PC-3 (cell line): Measurements from ENCODE around the gene ZRANB2. TPM values are rescaled to one million over a fixed set of nuclear protein-coding genes. Genes with fewer than 3 reads are reported as not detected.

Experiments used
- ATAC-seq: fragments of 200-7000 bp; cut with Tn5 transposase; 2 replicates; pipeline ENCODE4 v1.9.1; 2020; ENCODE audit warnings: mild to moderate bottlenecking, moderate library complexity
- BruUV-seq: library from RNA; stranded (reverse); fragments of 400-500 nt; replicated peaks from 2 replicates; lab custom pipeline; 2021; lab: Mats Ljungman, UMichigan
- CTCF ChIA-PET: fragments of 300-600 bp; sonication (Branson Sonifier 250); formaldehyde crosslinking; loops from one replicate; lab custom pipeline; 2022; ENCODE audit warnings: antibody characterized with exemption; lab: Charles Lee
- POLR2A ChIA-PET: fragments of 300-600 bp; sonication (Branson Sonifier 250); formaldehyde crosslinking; loops from one replicate; lab custom pipeline; 2022; ENCODE audit warnings: antibody characterized with exemption; ENCODE audit not compliant: unreplicated experiment; lab: Charles Lee
- DNase-seq: peaks from one replicate; pipeline ENCODE4 v3.0.0-alpha.2; 2015
- H2AFZ ChIP-seq: fragments of 300-600 bp; sonication (generic); 2 replicates; pipeline ENCODE4 v1.6.0; 2016; ENCODE audit warnings: antibody characterized with exemption, low read length
- H3F3A ChIP-seq: fragments of 300-600 bp; sonication (generic); one replicate; pipeline ENCODE4 v1.6.0; 2017; ENCODE audit warnings: antibody characterized with exemption, low read length, control low read depth, mild to moderate bottlenecking; ENCODE audit not compliant: unreplicated experiment
- H3K27ac ChIP-seq: fragments of 300-600 bp; sonication (generic); 2 replicates; pipeline ENCODE4 v1.5.1; 2016; ENCODE audit warnings: mild to moderate bottlenecking, low read length
- H3K27me3 ChIP-seq: fragments of 300-600 bp; sonication (generic); 2 replicates; pipeline ENCODE4 v1.6.1; 2016; ENCODE audit warnings: low read length, mixed read lengths
- H3K36me3 ChIP-seq: fragments of 300-600 bp; sonication (generic); 2 replicates; pipeline ENCODE4 v1.6.1; 2016; ENCODE audit warnings: low read depth, mixed run types, low read length, mixed read lengths
- H3K4me1 ChIP-seq: fragments of 300-600 bp; sonication (generic); 2 replicates; pipeline ENCODE4 v1.5.1; 2016; ENCODE audit warnings: low read length; ENCODE audit not compliant: insufficient read depth
- H3K4me2 ChIP-seq: fragments of 300-600 bp; sonication (generic); 2 replicates; pipeline ENCODE4 v1.6.0; 2016; ENCODE audit warnings: low read length
- H3K4me3 ChIP-seq: fragments of 300-600 bp; sonication (generic); 2 replicates; pipeline ENCODE4 v1.5.1; 2016; ENCODE audit warnings: mild to moderate bottlenecking, low read length, mixed read lengths
- H3K79me2 ChIP-seq: fragments of 300-600 bp; sonication (generic); 2 replicates; pipeline ENCODE4 v1.6.1; 2017; ENCODE audit warnings: low read length, mixed read lengths
- H3K9ac ChIP-seq: fragments of 300-600 bp; sonication (generic); 2 replicates; pipeline ENCODE4 v1.6.0; 2016; ENCODE audit warnings: mild to moderate bottlenecking, low read length
- H3K9me2 ChIP-seq: fragments of 300-600 bp; sonication (generic); replicated peaks from 2 replicates; pipeline ENCODE4 v1.6.1; 2016; ENCODE audit warnings: mixed run types, low read length, mixed read lengths
- H3K9me3 ChIP-seq: fragments of 300-600 bp; sonication (generic); 2 replicates; pipeline ENCODE4 v1.6.1; 2016; ENCODE audit warnings: low read length, mixed read lengths
- H4K20me1 ChIP-seq: fragments of 300-600 bp; sonication (generic); 2 replicates; pipeline ENCODE4 v1.6.1; 2016; ENCODE audit warnings: low read length, mixed read lengths
- CTCF ChIP-seq: fragments of 300-600 bp; sonication (generic); conservative IDR thresholded peaks from 2 replicates; pipeline ENCODE4 v1.5.1; 2017; ENCODE audit warnings: antibody characterized with exemption, low read depth, mild to moderate bottlenecking, low read length
- EZH2 ChIP-seq: fragments of 300-600 bp; sonication (generic); IDR thresholded peaks from one replicate; pipeline ENCODE4 v1.6.1; 2017; ENCODE audit warnings: antibody characterized with exemption, mild to moderate bottlenecking, low read length; ENCODE audit not compliant: unreplicated experiment
- EZH2phosphoT487 ChIP-seq: fragments of 300-600 bp; sonication (generic); IDR thresholded peaks from 2 replicates; pipeline ENCODE4 v1.6.1; 2018; ENCODE audit warnings: mild to moderate bottlenecking, antibody characterized with exemption, low read length, borderline replicate concordance
- intact Hi-C: fragments of 100-400 bp; cut with micrococcal nuclease; formaldehyde crosslinking; loops from 2 replicates; pipeline ENCODE4 v1.9.0; 2023
- total RNA-seq: library from RNA; depleted of rRNA; stranded (reverse); fragments of >200 nt; gene quantifications from 2 replicates; pipeline ENCODE4 v1.2.3, GENCODE V29; 2014

Gene ZRANB2
- total RNA-seq, 1 experiment from 2014 or later, result 38.7 TPM

- no peak overlapping the region for H3K9ac ChIP-seq
- TF ChIP-seq EZH2phosphoT487 (no peak), CTCF (no peak), EZH2 (no peak)
- ATAC-seq (no peak), DNase-seq (no peak)
- H3K4me1 ChIP-seq, result no peaks in the 10 kb centered on the region
- H3K9me3 ChIP-seq, result no peaks in the 10 kb centered on the region
- no peaks in the 10 kb centered on the region for H3K9me2 ChIP-seq
- no peak overlapping the region for H3K4me3 ChIP-seq
- intact Hi-C loops, result no loop called here
- CTCF ChIA-PET, result no interaction called here
- no peaks in the 10 kb centered on the region for H3K27me3 ChIP-seq
- no peaks in the 10 kb centered on the region for H3F3A ChIP-seq
- POLR2A ChIA-PET, result no interaction called here
- no TSS peak for BruUV-seq
- no peak overlapping the region for H3K27ac ChIP-seq
- H2AFZ ChIP-seq, result no peak overlapping the region
- no peak overlapping the region for H3K4me2 ChIP-seq
- peaks cover 88% of the 10 kb centered on the region for H3K36me3 ChIP-seq
- peaks cover 37% of the 10 kb centered on the region for H4K20me1 ChIP-seq
- H3K79me2 ChIP-seq, result peaks cover 50% of the 10 kb centered on the region
These were observed 8.6 kb downstream of the ZRANB2 start for GRCh38 chr1:71072273-71072672.

GRCh38 chr1:71071720-71072119 is 9.1 kb downstream of the ZRANB2 start:
- H3K79me2 ChIP-seq, result peaks cover 45% of the 10 kb centered on the region

More at GRCh38 chr1:71071720-71072119, 9.1 kb downstream of the ZRANB2 start:
- Histone ChIP-seq H3K4me1 (no peaks in the 10 kb centered on the region), H3K27me3 (no peaks in the 10 kb centered on the region), H3K9ac (no peak overlapping the region), H4K20me1 (peaks cover 34% of the 10 kb centered on the region), H3F3A (no peaks in the 10 kb centered on the region), H3K4me2 (no peak overlapping the region), H2AFZ (no peak overlapping the region), H3K27ac (no peak overlapping the region), H3K9me2 (no peaks in the 10 kb centered on the region), H3K4me3 (no peak overlapping the region), H3K36me3 (peaks cover 89% of the 10 kb centered on the region), H3K9me3 (no peaks in the 10 kb centered on the region)
- intact Hi-C loops, result no loop called here
- DNase-seq (no peak), ATAC-seq (no peak)
- ChIA-PET POLR2A (no interaction called here), CTCF (no interaction called here)
- no peak for TF ChIP-seq CTCF
- no peak for TF ChIP-seq EZH2phosphoT487
- no TSS peak for BruUV-seq
